Uterus (tissue), 4 donors: Measurements from ENCODE around the gene U2SURP. TPM values are rescaled to one million over a fixed set of nuclear protein-coding genes. Genes with fewer than 3 reads are reported as not detected.

Experiments
- DNase-seq, 2 donors: peaks; one replicate each; pipeline ENCODE4 v3.0.0-alpha.2; 2019 to 2020
- H3K27ac ChIP-seq, 2 donors: fragments of 200-600 bp; sonication (generic); 1 replicate in 1 of 2; 2 replicates in 1 of 2; pipeline ENCODE4 v1.5.1; 2016 to 2018
- H3K27me3 ChIP-seq, 2 donors: fragments of 200-600 bp; sonication (generic); one replicate each; pipeline ENCODE4 v1.5.1; 2018 to 2019; ENCODE audit warnings: control low read depth in 1 of 2
- H3K36me3 ChIP-seq, 2 donors: fragments of 200-600 bp; sonication (generic); one replicate each; pipeline ENCODE4 v1.5.1; 2019; ENCODE audit warnings: control low read depth in 1 of 2
- H3K4me1 ChIP-seq, 2 donors: fragments of 200-600 bp; sonication (generic); one replicate each; pipeline ENCODE4 v1.5.1; 2018 to 2019; ENCODE audit warnings: control low read depth in 1 of 2
- H3K4me3 ChIP-seq, 2 donors: fragments of 200-600 bp; sonication (generic); 1 replicate in 1 of 2; 2 replicates in 1 of 2; pipeline ENCODE4 v1.5.1; 2018 to 2019; ENCODE audit warnings: mild to moderate bottlenecking in 1 of 2
- H3K9me3 ChIP-seq, 2 donors: fragments of 200-600 bp; sonication (generic); one replicate each; pipeline ENCODE4 v1.5.1; 2019; ENCODE audit warnings: control low read depth in 1 of 2
- POLR2A ChIP-seq, 2 donors: fragments of 450-650 bp; IDR thresholded peaks; one replicate each; pipeline ENCODE4 v1.6.1; 2016; ENCODE audit warnings: antibody characterized with exemption in 2 of 2, mild to moderate bottlenecking in 1 of 2, moderate library complexity in 1 of 2
- intact Hi-C: fragments of 100-400 bp; cut with DNase I; formaldehyde crosslinking; loops from one replicate; pipeline ENCODE4 v1.15.1; 2023; ENCODE audit warnings: low total_unique reads
- small RNA-seq: library from RNA; depleted of rRNA; stranded (forward); fragments of <200 nt; gene quantifications from one replicate; pipeline ENCODE3, GENCODE V24; 2016
- total RNA-seq, 4 donors: library from RNA; depleted of rRNA in 3 of 4; stranded (reverse); fragments of >200 nt in 3 of 4; gene quantifications; one replicate each; pipeline versions ENCODE4 v1.1.0 to v1.2.4, GENCODE V29; 2014 to 2023
- TF ChIP-seq, protein P1 (sequence below), 4 experiments: fragments of 200-600 bp in 2 of 4; fragments of 450-650 bp in 2 of 4; sonication (generic) in 2 of 4; IDR thresholded peaks; one replicate each; pipeline ENCODE4 v1.5.1; 2016 to 2019; ENCODE audit warnings: antibody characterized with exemption in 4 of 4, mild to moderate bottlenecking in 2 of 4, moderate library complexity in 1 of 4
- donor health status: DM: yes; HTN: yes; CAD: no.

The U2SURP gene
- total RNA-seq, 4 donors from 2014 or later: 43.3 to 178 (median 87.2) TPM

DNA sequence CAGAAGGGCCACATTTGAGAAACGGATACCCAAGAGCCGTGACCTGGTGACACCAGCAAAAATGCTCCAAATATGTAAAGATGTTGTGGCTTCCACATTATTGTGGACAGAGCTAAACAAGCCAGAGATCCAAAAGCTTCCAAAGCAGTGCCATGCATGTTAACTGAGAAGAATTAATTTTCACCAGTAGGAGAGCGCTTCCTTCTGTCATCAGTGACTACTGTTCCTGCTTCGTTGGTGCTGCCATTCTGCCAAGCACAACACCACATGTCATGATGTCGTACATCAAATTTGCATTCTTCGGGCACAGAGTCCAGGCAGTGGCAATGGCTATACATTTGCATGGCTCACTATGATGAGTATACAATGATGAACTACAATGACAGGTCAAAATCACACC, 99.1 kb downstream of the U2SURP start:
- H3K27ac ChIP-seq: no peak overlapping the region
- intact Hi-C loops: no loop called here
- DNase-seq: no peak

DNA sequence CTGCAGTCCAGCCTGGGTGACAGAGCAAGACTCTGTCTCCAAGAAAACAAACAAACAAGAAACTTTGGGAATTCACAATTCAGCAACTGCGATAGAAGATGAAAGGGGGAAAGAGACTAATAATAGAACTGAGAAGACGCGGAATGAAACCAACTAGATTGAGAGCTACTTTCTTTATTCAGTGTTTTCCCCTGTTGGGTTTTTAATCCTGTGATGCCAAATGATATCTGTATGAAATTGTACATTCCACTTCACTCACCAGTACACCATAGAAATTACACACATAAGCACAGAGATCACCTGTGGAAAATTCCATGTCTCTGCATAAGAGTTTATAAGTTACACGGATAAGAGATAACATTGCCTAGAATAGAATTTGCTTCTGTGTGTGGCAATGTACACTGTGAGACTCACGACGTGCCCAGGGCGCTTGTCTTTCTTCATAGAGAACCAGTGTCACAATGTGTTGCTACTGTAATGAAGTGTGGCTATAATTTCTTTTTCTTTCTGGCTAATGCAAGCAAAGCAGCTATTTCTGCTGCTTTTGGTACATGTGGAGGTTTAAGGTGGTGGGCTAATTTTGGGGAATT, 100.5 kb downstream of the U2SURP start:
- Histone ChIP-seq H3K27me3 (no peaks in the 10 kb centered on the region), H3K36me3 (no peaks in the 10 kb centered on the region), H3K4me3 (no peak overlapping the region), H3K4me1 (no peaks in the 10 kb centered on the region), H3K9me3 (peaks cover 0 to 13% of the 10 kb centered on the region in 2 donors), H3K27ac (no peak overlapping the region)
- intact Hi-C loops: no loop called here
- DNase-seq: no peak
- TF ChIP-seq, protein P1, sequence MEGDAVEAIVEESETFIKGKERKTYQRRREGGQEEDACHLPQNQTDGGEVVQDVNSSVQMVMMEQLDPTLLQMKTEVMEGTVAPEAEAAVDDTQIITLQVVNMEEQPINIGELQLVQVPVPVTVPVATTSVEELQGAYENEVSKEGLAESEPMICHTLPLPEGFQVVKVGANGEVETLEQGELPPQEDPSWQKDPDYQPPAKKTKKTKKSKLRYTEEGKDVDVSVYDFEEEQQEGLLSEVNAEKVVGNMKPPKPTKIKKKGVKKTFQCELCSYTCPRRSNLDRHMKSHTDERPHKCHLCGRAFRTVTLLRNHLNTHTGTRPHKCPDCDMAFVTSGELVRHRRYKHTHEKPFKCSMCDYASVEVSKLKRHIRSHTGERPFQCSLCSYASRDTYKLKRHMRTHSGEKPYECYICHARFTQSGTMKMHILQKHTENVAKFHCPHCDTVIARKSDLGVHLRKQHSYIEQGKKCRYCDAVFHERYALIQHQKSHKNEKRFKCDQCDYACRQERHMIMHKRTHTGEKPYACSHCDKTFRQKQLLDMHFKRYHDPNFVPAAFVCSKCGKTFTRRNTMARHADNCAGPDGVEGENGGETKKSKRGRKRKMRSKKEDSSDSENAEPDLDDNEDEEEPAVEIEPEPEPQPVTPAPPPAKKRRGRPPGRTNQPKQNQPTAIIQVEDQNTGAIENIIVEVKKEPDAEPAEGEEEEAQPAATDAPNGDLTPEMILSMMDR (IDR thresholded peaks at IDR 0.05): no peak
- TF ChIP-seq POLR2A (IDR thresholded peaks at IDR 0.05): no peak

More for the DNA sequence above, 99.1 kb downstream of the U2SURP start:
- Histone ChIP-seq H3K4me1 (no peaks in the 10 kb centered on the region), H3K9me3 (peaks cover 0 to 4% of the 10 kb centered on the region in 2 donors), H3K4me3 (no peak overlapping the region), H3K27me3 (no peaks in the 10 kb centered on the region), H3K36me3 (no peaks in the 10 kb centered on the region)
- no peak for TF ChIP-seq POLR2A (IDR thresholded peaks at IDR 0.05)
- TF ChIP-seq, protein P1 (IDR thresholded peaks at IDR 0.05): no peak

DNA sequence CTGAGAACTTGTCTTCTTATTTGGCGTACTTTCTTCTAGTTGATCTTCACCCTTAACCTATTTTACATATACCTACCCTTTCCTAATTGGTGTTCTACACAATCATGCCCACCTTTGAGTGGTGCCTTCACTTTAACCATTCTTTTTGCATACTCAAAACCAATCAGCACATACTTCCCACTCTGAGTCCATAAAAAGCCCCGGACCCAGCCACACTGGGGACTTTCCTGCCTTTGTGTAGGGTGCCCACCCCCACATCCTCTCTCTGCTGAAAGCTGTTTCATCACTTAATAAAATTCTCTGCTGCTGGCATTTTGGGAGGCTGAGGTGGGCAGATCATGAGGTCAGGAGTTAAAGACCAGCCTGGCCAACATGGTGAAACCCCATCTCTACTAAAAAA, 102.3 kb downstream of the U2SURP start:
- intact Hi-C loops: no loop called here
- no peak overlapping the region for H3K27ac ChIP-seq
- H3K4me3 ChIP-seq: no peak overlapping the region
- TF ChIP-seq, protein P1 (IDR thresholded peaks at IDR 0.05): no peak
- no peak for TF ChIP-seq POLR2A (IDR thresholded peaks at IDR 0.05)
- H3K27me3 ChIP-seq: no peaks in the 10 kb centered on the region
- H3K36me3 ChIP-seq: no peaks in the 10 kb centered on the region
- no peak for DNase-seq
- no peaks in the 10 kb centered on the region for H3K4me1 ChIP-seq
- peaks cover 0 to 13% of the 10 kb centered on the region in 2 donors for H3K9me3 ChIP-seq

DNA sequence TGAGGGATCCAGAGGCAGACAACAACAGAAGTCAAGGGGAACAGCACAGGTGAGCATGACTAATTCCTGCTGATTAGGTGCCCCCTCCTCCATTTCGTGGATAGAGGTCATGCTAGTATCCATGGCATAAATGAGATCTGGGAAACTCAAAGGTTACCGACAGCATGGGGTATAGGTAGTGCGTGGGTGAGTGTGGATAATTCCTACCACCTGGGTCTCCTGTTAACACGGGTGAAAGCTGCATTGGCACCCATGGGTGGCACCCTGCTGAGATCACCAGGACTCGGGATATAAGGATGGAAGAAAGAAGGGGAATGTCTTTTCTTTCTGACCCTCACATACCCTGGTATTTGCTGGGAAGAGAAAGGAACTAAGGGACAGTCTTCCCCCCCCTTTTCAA, 103.8 kb downstream of the U2SURP start:
- Histone ChIP-seq H3K4me3 (no peak overlapping the region), H3K36me3 (no peaks in the 10 kb centered on the region), H3K4me1 (no peaks in the 10 kb centered on the region), H3K27me3 (no peaks in the 10 kb centered on the region), H3K9me3 (peaks cover 0 to 13% of the 10 kb centered on the region in 2 donors), H3K27ac (no peak overlapping the region)
- DNase-seq: no peak
- intact Hi-C loops: no loop called here
- TF ChIP-seq, protein P1 (IDR thresholded peaks at IDR 0.05): no peak

DNA sequence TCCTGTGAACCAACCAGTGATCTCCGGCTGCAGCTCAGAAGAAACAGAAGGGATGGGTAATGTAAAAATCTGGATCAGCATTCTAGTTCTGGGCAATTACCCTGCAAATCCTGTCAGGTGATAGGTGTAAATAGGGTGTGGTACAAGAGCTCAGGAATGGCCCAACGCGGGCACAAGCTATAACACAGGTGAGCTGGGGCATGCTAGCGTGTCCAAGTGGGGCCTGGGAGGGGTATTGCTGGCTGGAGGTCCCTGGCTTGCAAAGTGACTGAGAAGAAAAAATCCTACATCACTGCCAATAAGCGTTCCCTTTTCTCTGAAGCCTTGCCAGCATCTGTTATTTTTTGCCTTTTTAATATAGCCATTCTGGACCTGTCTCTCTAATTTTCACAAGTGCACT, 108.5 kb downstream of the U2SURP start:
- no peak overlapping the region for H3K27ac ChIP-seq
- no peak overlapping the region for H3K4me3 ChIP-seq
- peaks cover 0 to 13% of the 10 kb centered on the region in 2 donors for H3K9me3 ChIP-seq
- intact Hi-C loops: no loop called here
- no peaks in the 10 kb centered on the region for H3K4me1 ChIP-seq
- TF ChIP-seq POLR2A (IDR thresholded peaks at IDR 0.05): no peak
- TF ChIP-seq, protein P1 (IDR thresholded peaks at IDR 0.05): no peak
- H3K36me3 ChIP-seq: no peaks in the 10 kb centered on the region
- DNase-seq: no peak
- H3K27me3 ChIP-seq: no peaks in the 10 kb centered on the region

Small RNAs within 50 kb of the gene (small RNA-seq; reads per million reads assigned to genes)
- gene AC021074.2: not detected

Other genes starting within 250 kb of the U2SURP start
- 10 to 100 TPM in 2 of 4 donors, 1 to 10 TPM in 2; 5.3 to 27.4 (median 9.1) TPM for gene PCOLCE2, start 112.5 kb upstream of the U2SURP start, total RNA-seq
- under 1 TPM in 1 of 4 donors, not detected in 3; 0.14 TPM for gene PAQR9, start 37.9 kb upstream of the U2SURP start, total RNA-seq
- gene CHST2, start 118.2 kb downstream of the U2SURP start, total RNA-seq: 10 to 100 TPM in 1 of 4 donors, 1 to 10 TPM in 2, under 1 TPM in 1; 0.29 to 85.0 (median 4.1) TPM